K562 (cell line): ENCODE data around the gene MSTN. TPM values are rescaled to one million over a fixed set of nuclear protein-coding genes. Genes with fewer than 3 reads are reported as not detected.

Experiments used
- ATAC-seq: fragments of 200-7000 bp; cut with Tn5 transposase; 3 replicates; pipeline ENCODE4 v1.9.1; 2020; ENCODE audit warnings: moderate library complexity
- BruUV-seq: library from RNA; stranded (reverse); fragments of 400-500 nt; replicated peaks from 2 replicates; lab custom pipeline; 2021; lab: Mats Ljungman, UMichigan
- CTCF ChIA-PET: fragments of 300-600 bp; formaldehyde crosslinking; extraction: SDS; loops from one replicate; lab custom pipeline; 2021; ENCODE audit warnings: low intra/inter-chr PET ratio; lab: Yijun Ruan, JAX
- POLR2A ChIA-PET: fragments of 300-600, 350-650 bp; sonication (Branson Sonifier 250); formaldehyde crosslinking; extraction: SDS; loops from one replicate; lab custom pipeline; 2021; ENCODE audit warnings: antibody characterized with exemption, inconsistent platforms; lab: Yijun Ruan, JAX
- DNase-seq, 4 experiments: peaks; one replicate each; pipeline versions ENCODE4 v3.0.0 to v3.0.0-alpha.2; 2011 to 2018; ENCODE audit warnings: low spot score in 3 of 4, mixed read lengths in 3 of 4; ENCODE audit errors: extremely low read depth in 1 of 4
- FAIRE-seq: peaks from 2 replicates; lab custom pipeline; 2011; peaks lifted over from hg19 to GRCh38; lab: Jason Lieb, UNC
- H2AFZ ChIP-seq: 2 replicates; pipeline ENCODE4 v1.6.0; 2011; ENCODE audit warnings: low read depth, low read length, control low read depth, inconsistent platforms
- H3K27ac ChIP-seq: fragments of 200-600 bp; 3 replicates; pipeline ENCODE4 v1.8.0; 2011; ENCODE audit warnings: low read depth, mild to moderate bottlenecking, control low read depth, inconsistent platforms, low read length, moderate library complexity, mixed read lengths; ENCODE audit errors: extremely low read depth
- H3K27me3 ChIP-seq, 2 experiments: fragments of 300-600 bp in 1 of 2; 2 replicates in 1 of 2; 3 replicates in 1 of 2; pipeline versions ENCODE4 v1.6.0 to v1.8.0; 2011; ENCODE audit warnings: inconsistent platforms in 2 of 2, low read length in 2 of 2, mild to moderate bottlenecking in 1 of 2, mixed read lengths in 1 of 2, moderate library complexity in 1 of 2; ENCODE audit not compliant: control insufficient read depth in 2 of 2, insufficient read depth in 2 of 2
- H3K36me3 ChIP-seq: fragments of 300-600 bp; 3 replicates; pipeline ENCODE4 v1.8.0; 2011; ENCODE audit warnings: mild to moderate bottlenecking, low read length, inconsistent platforms; ENCODE audit not compliant: control insufficient read depth, insufficient read depth
- H3K4me1 ChIP-seq, 2 experiments: fragments of 200-600 bp in 1 of 2; replicated peaks in 1 of 2; 2 replicates in 1 of 2; 3 replicates in 1 of 2; pipeline versions ENCODE4 v1.5.1 to v1.8.0; 2011; ENCODE audit warnings: inconsistent platforms in 2 of 2, low read length in 2 of 2, mild to moderate bottlenecking in 1 of 2, mixed read lengths in 1 of 2, moderate library complexity in 1 of 2; ENCODE audit not compliant: control insufficient read depth in 2 of 2, insufficient read depth in 2 of 2
- H3K4me2 ChIP-seq: 2 replicates; pipeline ENCODE4 v1.6.1; 2011; ENCODE audit warnings: low read length, control low read depth, inconsistent platforms, mixed read lengths; ENCODE audit not compliant: insufficient read depth
- H3K4me3 ChIP-seq: fragments of 200-600 bp; sonication (generic), shearing (Covaris generic); 2 replicates; pipeline ENCODE4 v1.5.1; 2016; ENCODE audit warnings: control low read depth, inconsistent platforms
- H3K79me2 ChIP-seq: fragments of 200-600 bp; 3 replicates; pipeline ENCODE4 v1.8.0; 2011; ENCODE audit warnings: low read length, inconsistent platforms; ENCODE audit not compliant: control insufficient read depth, insufficient read depth
- H3K9ac ChIP-seq, 2 experiments: 2 replicates each; pipeline versions ENCODE4 v1.6.0 to v1.6.1; 2011; ENCODE audit warnings: low read depth in 2 of 2, low read length in 2 of 2, control low read depth in 1 of 2, inconsistent platforms in 1 of 2, mild to moderate bottlenecking in 1 of 2, mixed read lengths in 1 of 2; ENCODE audit not compliant: insufficient read depth in 1 of 2
- H3K9me1 ChIP-seq: one replicate; pipeline ENCODE4 v1.6.0; 2011; ENCODE audit warnings: inconsistent platforms, mild to moderate bottlenecking, low read length, moderate library complexity; ENCODE audit not compliant: control insufficient read depth, insufficient read depth
- H3K9me3 ChIP-seq: replicated peaks from 2 replicates; pipeline ENCODE4 v1.5.1; 2011; ENCODE audit warnings: low read depth, low read length, inconsistent platforms; ENCODE audit not compliant: control insufficient read depth, insufficient read depth
- H4K20me1 ChIP-seq: replicated peaks from 2 replicates; pipeline ENCODE4 v1.6.1; 2011; ENCODE audit warnings: low read length, inconsistent platforms, mixed read lengths; ENCODE audit not compliant: control insufficient read depth, insufficient read depth
- BACH1 ChIP-seq: fragments of 200-800 bp; sonication (Bioruptor generic); IDR thresholded peaks from 2 replicates; pipeline ENCODE4 v1.6.1; 2016; ENCODE audit warnings: missing genetic modification characterization, missing compliant biosample characterization
- BRCA1 ChIP-seq, 2 experiments: fragments of 450-650 bp in 1 of 2; sonication (generic) in 1 of 2; formaldehyde crosslinking in 1 of 2; IDR thresholded peaks; 2 replicates each; pipeline versions ENCODE4 v1.5.0 to v1.6.1; 2017 to 2020; ENCODE audit warnings: mild to moderate bottlenecking in 1 of 2, missing genetic modification reagents in 1 of 2
- DNMT1 ChIP-seq: fragments of 450-650 bp; IDR thresholded peaks from 2 replicates; pipeline ENCODE4 v1.6.1; 2016; ENCODE audit warnings: antibody characterized with exemption, mild to moderate bottlenecking
- ETV5 ChIP-seq: sonication (generic); formaldehyde crosslinking; IDR thresholded peaks from 2 replicates; pipeline ENCODE4 v1.4.0; 2020; ENCODE audit warnings: low read depth, mild to moderate bottlenecking, missing genetic modification reagents
- FOS ChIP-seq: IDR thresholded peaks from 3 replicates; pipeline ENCODE4 v1.6.1; 2011; ENCODE audit not compliant: insufficient read length; ENCODE audit errors: extremely low read depth
- MXI1 ChIP-seq: IDR thresholded peaks from 2 replicates; pipeline ENCODE4 v1.6.1; 2011; ENCODE audit warnings: low read depth, mild to moderate bottlenecking, improper control_type of control experiment, low read length
- POLR2H ChIP-seq: IDR thresholded peaks from 2 replicates; pipeline ENCODE4 v1.6.1; 2016; ENCODE audit warnings: missing genetic modification characterization, low read depth, mild to moderate bottlenecking, control low read depth, missing compliant biosample characterization, moderate library complexity
- POLR3A ChIP-seq: IDR thresholded peaks from 2 replicates; pipeline ENCODE4 v1.6.1; 2011; ENCODE audit warnings: borderline replicate concordance, mild to moderate bottlenecking, moderate library complexity; ENCODE audit not compliant: insufficient read length, insufficient read depth; ENCODE audit errors: extremely low read depth
- SIN3B ChIP-seq: fragments of 450-650 bp; IDR thresholded peaks from 2 replicates; pipeline ENCODE4 v1.6.1; 2017; ENCODE audit warnings: low read depth, mild to moderate bottlenecking, moderate library complexity
- SRF ChIP-seq, 2 experiments: fragments of 250-450, 450-650 bp in 1 of 2; sonication (Bioruptor Pico) in 1 of 2; sonication (generic) in 1 of 2; formaldehyde crosslinking; IDR thresholded peaks; 2 replicates each; pipeline versions ENCODE4 v1.5.0 to v1.5.1; 2020 to 2022; ENCODE audit warnings: mild to moderate bottlenecking in 1 of 2, missing genetic modification reagents in 1 of 2
- TCFL5 ChIP-seq: fragments of 250-450 bp; sonication (Bioruptor Pico); conservative IDR thresholded peaks from 2 replicates; pipeline ENCODE4 v1.6.1; 2021; ENCODE audit warnings: mild to moderate bottlenecking, moderate library complexity, matching md5 sums
- ZNF217 ChIP-seq: sonication (generic); formaldehyde crosslinking; IDR thresholded peaks from 2 replicates; pipeline ENCODE4 v1.8.0; 2022; ENCODE audit warnings: mild to moderate bottlenecking, missing genetic modification reagents
- WGBS: fragments of 100-300 bp; shearing (Covaris generic); methylation state at CpG from one replicate; pipeline ENCODE4 v1.1.6; 2016; ENCODE audit warnings: low coverage, mixed read lengths; ENCODE audit not compliant: insufficient coverage; ENCODE audit errors: missing lambda C conversion rate; 5-methylcytosine and 5-hydroxymethylcytosine counted together
- in situ Hi-C: fragments of 300-500 bp; cut with MboI; formaldehyde crosslinking; loops from 4 replicates; pipeline ENCODE4 v1.15.0; 2018; ENCODE audit warnings: inconsistent platforms, mixed read lengths
- intact Hi-C: fragments of 100-400 bp; cut with micrococcal nuclease; formaldehyde crosslinking; loops from 2 replicates; pipeline ENCODE4 v1.14.2; 2022
- polyA plus RNA-seq, 8 experiments: library from polyadenylated mRNA; depleted of rRNA in 4 of 8; stranded (reverse) in 5 of 8; unstranded in 3 of 8; fragments of >200 nt; fragmentation: Nextera tagmentation in 2 of 8; fragmentation: Illumina TruSeq in 1 of 8; extraction: Ambion mirVana in 2 of 8; extraction: Trizol in 1 of 8; gene quantifications; 2 replicates each; pipeline versions ENCODE4 v1.2.1 to v1.2.3, GENCODE V29; 2011 to 2014; ENCODE audit warnings: inconsistent platforms in 1 of 8, missing spikeins in 1 of 8
- total RNA-seq, 7 experiments: library from RNA; depleted of rRNA in 6 of 7; stranded (reverse); fragments of >200 nt in 6 of 7; fragmentation: Illumina TruSeq in 2 of 7; extraction: Trizol in 2 of 7; gene quantifications; 2 replicates each; pipeline versions ENCODE4 v1.2.1 to v1.2.3, GENCODE V29; 2011 to 2021; ENCODE audit warnings: low replicate concordance in 1 of 7
- TF ChIP-seq, protein P1 (sequence below): fragments of 250-450 bp; sonication (Bioruptor Pico); IDR thresholded peaks from 2 replicates; pipeline ENCODE4 v1.5.1; 2021; ENCODE audit warnings: mild to moderate bottlenecking

The MSTN gene
- total and polyA plus RNA-seq, 9 of the 15 experiments (the other 6 are each of a cell fraction or from before 2014, with no cell fraction given): not detected

- H3K36me3 ChIP-seq: no peaks in the 10 kb centered on the region
- no peak for ATAC-seq
- no peak overlapping the region for H3K4me2 ChIP-seq
- no peaks in the 10 kb centered on the region for H3K4me1 ChIP-seq
- no peak for DNase-seq
- no peak overlapping the region for H3K4me3 ChIP-seq
- no TSS peak for BruUV-seq
- intact Hi-C loops (no loop called here), in situ Hi-C loops (loop anchor here (25.0 kb wide), 1 partner anchor 565 kb away; no protein-coding TSS in a partner anchor)
- H3K9me3 ChIP-seq: no peaks in the 10 kb centered on the region
- CTCF ChIA-PET: no interaction called here
- POLR2A ChIA-PET: no interaction called here
- no peak overlapping the region for H3K27ac ChIP-seq
- no peaks in the 10 kb centered on the region for H3K79me2 ChIP-seq
- H2AFZ ChIP-seq: no peak overlapping the region
- H4K20me1 ChIP-seq: no peaks in the 10 kb centered on the region
- no peaks in the 10 kb centered on the region for H3K9me1 ChIP-seq
- 43% methylated on average over 5 of the region's 5 CpGs for WGBS
- H3K9ac ChIP-seq: no peak overlapping the region
- no peak for FAIRE-seq
- H3K27me3 ChIP-seq: no peaks in the 10 kb centered on the region
- TF ChIP-seq TCFL5 (no peak), ETV5 (CRISPR knock-in tag) (no peak), POLR2H (no peak), SRF (CRISPR knock-in tag; IDR thresholded peaks at IDR 0.05) (no peak), ZNF217 (CRISPR knock-in tag) (no peak), FOS (no peak), SIN3B (no peak), BACH1 (tag) (no peak), DNMT1 (no peak), POLR3A (no peak), BRCA1 (IDR thresholded peaks at IDR 0.05) (no peak), BRCA1 (CRISPR knock-in tag; IDR thresholded peaks at IDR 0.05) (no peak), MXI1 (no peak)
- TF ChIP-seq, protein P1, sequence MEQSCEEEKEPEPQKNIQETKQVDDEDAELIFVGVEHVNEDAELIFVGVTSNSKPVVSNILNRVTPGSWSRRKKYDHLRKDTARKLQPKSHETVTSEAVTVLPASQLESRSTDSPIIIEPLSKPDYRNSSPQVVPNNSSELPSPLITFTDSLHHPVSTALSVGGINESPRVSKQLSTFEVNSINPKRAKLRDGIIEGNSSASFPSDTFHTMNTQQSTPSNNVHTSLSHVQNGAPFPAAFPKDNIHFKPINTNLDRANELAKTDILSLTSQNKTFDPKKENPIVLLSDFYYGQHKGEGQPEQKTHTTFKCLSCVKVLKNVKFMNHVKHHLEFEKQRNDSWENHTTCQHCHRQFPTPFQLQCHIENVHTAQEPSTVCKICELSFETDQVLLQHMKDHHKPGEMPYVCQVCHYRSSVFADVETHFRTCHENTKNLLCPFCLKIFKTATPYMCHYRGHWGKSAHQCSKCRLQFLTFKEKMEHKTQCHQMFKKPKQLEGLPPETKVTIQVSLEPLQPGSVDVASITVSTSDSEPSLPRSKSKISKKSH (CRISPR knock-in tag): no peak
These were observed 10.2 kb downstream of the MSTN start for GRCh38 chr2:190052307-190052706.
